ENCODE results near the gene NFASC.
A peak's percentile ranks its signal among the peaks of the same experiment; 100 is the strongest.

NFASC gene

DNA sequence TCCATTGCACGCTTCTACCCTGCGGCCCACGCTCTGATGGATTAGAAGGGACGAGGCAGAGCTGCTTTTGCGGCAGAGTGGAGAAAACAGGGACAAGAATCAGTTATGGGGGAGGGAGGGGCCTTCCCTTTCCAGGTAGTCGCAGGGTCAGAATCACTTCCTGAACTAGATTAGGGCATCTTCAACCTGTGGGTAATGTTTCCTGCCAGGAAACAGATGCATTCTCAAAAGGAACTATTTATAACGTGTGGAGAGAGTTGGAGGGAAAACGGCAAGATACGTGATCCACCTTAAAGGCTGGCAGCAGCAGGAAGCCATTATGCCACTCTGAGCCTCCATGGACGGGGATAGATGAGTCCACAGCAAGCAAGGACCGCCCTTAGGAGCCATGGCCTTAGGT is 112.5 kb downstream of the NFASC start:
- no peak for DNase-seq (ENCODE audit: low read depth)

DNA sequence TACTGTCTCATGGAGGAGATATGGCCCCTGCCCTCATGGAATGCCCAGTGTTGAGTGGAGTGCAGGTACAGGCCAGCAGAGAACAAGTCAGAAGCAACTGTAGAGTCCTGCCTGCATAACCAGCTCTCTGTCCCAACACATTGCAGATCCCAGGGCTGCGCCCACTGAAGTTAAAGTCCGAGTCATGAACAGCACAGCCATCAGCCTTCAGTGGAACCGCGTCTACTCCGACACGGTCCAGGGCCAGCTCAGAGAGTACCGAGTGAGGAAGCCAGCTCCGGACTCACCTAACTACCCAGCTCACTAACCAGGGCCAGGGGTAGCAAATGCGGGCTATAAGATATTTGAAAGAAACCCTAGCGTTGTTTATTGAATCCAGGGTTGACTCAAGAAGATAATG is 113.2 kb downstream of the NFASC start:
- DNase-seq (ENCODE audit: low read depth): no peak

DNA sequence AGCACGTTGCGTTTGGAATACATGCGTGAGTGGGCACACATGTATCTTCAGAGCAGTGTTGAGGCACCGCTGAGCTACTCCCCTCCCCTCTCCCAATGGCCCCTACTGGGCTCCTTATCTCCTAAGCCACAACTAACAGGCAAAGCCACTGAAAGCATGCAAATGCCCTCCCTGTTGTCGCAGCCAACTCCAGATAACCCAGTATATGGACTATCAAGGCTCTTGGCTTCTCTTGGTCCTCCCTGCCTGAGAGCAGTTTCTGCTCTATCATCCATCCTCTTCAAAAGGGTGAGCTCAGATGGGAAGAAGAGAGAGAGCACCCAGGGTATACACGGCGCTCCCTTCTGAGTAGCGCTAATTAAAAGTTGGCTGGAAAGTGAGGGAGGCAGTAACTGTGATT is 113.8 kb downstream of the NFASC start:
- no peak for DNase-seq (ENCODE audit: low read depth)

DNA sequence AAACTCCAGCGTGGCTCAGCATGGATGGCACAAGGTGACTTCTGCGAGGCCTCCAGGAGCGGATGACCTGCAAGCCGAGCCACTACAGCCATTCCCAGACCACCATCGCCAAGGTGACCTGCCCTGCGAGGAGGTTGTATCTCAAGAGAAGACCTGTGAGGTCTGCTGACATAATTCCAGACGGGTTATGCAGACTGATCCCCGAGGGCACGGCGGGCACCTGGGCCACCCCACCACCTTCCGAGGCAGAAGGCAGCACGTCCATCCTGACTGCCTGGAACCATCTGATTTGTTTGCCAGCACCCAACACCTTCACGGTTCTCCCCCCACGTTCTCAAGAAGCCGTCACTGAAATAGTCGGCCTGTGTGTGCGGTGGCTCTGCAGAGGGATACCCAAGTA is 115.5 kb downstream of the NFASC start:
- no peak for DNase-seq (ENCODE audit: low read depth)

DNA sequence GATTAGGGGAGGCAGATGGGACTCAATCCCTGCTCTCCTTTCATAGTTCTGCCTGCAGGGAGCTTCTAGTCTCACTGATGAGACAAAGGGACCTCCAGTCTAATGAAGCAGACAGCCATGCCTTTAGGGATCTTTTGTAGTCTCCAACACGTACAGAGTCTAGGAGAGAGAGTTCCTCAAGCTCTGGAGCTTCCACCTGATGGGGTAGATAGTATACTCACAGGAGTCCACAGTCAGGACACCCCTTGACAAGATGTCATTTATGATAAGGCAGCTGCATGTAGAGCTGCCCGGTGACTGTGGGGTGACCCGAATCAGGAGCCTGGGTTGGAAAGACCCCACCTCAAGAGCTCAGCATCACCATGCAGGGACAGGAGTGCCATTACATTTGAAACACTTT is 117.0 kb downstream of the NFASC start:
- no peak for DNase-seq (ENCODE audit: low read depth)

DNA sequence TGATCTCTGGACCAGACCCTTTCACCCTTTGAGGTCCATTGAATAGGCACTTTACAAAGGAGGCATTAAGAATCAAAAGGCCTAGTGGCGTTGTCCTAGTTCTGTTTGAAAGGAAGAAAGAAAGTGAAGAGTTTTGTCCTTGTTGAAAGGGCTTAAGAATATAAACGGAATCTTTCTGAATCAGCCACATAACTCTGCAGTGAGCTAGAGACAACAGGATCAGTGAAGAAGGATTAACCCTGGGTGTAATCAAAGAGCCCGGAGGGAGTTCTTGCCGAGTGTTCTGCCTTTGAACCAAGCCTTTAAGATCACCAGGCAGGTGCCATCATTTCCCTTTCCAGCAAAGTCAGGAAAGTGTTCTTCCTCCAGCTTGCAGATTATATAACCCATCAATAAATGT is 117.5 kb downstream of the NFASC start:
- DNase-seq (ENCODE audit: low read depth): no peak

DNA sequence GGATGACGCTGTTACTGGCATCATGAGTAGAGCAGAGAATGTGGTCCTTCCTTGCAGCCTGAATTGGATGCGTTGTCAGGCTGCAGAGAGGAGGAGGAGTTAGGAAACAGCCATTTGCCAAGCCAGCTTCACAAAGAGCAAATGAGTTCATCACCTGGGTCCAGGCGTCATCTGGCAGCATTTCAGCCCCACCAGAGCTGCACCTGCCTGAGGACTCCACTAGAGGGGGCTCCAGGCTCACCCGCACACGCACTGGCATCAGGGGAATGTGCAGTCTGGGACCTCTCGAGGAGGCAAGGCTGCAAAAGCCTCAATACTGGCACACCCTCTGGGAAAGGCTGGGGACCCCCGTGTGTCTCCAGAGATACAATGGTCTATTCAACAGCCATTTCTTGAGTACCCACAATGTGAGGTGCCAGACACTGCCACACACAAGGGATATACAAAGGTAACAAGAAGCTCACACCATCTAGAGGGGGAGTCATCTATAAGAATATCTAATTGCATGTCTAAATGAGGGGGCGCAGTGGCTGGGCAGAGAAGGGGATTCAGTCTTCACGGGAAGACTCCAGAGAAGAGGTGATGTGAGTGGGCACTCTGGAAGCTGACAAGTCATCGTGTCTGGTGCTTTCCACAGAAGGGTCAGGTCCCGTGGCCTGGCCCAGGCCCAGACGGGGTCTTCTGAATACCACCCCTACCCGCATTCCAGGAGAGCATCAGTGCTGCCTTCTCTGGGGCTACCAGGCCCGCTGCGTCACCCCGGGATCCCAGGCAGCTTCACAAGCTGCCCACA is 118.8 kb downstream of the NFASC start:
- peak; percentile 26 for DNase-seq (ENCODE audit: low read depth)

DNA sequence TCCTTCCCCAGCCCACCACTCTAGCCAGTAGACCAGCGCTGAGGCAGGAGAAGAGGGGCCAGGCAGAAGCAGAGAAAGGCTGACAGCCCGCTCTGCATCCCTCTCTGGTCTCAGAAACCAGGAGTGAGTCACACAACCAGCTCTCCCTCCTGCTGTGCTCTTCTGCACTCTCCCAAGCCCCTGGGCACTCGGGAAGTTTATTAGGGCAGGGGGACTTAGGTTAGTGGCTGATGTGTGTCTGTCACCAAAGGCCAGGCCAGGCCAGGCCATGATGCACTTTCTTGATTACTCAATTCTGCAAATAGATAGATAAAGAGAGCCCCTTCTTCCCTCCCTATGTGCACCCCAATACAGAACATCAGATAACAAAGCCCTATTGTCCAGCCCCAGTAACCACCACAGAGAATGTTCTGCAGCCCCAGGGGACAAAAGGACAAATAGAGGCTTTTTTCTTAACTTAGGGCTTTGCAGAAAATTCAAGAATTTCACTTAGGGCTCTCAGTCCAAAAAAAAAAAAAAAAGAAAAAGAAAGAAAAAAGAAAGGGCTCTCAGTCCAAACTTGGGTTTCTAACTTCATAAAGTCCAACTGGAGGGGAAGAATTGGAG is 119.5 kb downstream of the NFASC start:
- no peak for DNase-seq (ENCODE audit: low read depth)

DNA sequence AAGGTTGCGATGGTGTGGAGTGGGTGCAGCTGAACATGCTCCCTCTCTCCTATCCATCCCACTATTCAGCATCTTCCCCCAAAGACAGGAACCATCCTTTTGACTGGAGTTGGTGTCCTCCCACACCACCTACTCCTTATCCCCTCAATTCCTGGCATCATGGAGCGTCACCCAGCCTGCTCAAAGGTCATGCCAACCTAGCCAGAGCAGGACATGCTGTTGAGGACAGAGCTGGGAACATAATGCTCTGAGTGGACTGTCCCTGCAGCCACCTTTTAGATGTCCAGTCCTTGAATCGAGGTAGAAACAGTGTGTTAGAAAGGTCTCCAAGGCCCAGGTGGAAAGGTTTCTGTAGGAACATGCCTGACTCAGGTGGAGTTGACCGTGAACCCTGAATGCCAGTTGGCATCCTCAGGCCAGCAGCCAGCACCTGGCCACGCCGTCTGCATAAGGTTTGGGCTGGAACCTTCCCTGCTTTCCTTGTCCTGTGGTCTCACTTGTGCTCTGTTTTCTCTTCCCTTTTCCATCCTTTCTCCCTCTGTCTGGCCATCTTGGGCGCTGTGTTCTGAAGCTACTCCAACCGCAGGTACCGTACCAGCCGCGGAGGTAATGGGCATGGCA is 120.2 kb downstream of the NFASC start:
- DNase-seq (ENCODE audit: low read depth): no peak

DNA sequence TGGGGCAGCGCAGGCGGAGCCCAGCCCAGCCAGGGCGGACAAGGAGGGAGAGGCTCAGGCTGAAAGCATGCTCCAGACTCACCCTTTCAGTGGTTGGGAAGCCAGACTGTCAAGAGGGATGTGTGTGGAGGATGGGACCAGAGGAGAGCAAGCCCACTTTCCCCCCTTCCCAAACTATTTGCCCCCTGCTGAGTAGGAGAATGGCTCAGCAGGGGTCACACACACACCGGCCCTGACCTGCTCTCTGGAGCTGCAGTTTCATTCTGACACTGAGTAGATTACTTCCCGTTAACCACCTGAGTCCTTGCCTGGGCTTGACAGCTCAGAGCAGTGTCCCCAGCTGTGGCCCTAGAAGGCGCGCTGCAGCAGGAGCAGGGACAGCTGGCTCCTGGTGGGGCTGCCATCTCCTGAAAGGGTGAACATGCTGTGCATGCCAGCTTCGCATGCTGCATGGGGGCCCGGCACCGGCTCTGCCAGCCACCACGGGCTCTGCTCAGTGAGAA is 120.7 kb downstream of the NFASC start:
- DNase-seq (ENCODE audit: low read depth): no peak

DNA sequence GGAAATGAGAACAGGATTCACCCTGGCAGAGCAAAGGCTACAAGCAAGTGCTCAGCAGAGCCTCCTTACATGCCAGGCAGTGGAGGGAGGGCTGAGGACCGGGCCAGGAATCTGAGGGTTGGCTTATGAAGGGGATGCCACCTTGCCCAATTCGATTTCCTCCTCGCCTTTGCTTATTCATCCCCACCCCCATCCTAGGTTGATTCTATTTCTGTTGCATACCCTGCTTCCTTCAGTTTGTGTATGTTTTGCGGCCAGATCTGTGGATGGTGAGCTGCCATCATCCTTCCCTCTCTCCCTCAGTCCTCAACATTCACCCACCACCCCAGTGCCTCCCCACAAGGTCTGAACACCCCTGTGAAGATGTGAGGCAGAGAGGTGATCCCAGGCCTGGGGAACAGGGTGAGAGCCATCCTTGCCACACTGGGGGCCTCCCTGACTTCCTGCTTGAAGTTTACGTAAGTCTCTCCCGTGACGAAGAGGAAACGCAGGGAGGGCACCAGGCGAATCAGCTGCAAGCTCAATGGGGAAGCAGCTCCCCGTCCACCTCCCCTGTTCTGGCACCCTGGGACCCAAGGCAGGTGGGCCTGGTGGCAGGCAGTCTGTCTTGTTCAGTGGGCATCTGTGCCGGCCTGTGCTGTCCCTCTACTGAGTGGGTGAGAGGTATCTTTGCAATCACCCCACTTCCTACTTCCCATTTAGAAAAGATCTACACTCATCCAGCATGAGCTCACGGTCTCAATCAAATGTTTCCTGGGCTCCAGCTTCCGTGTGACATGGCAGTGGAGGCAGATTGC is 121.7 kb downstream of the NFASC start:
- DNase-seq (ENCODE audit: low read depth): no peak

DNA sequence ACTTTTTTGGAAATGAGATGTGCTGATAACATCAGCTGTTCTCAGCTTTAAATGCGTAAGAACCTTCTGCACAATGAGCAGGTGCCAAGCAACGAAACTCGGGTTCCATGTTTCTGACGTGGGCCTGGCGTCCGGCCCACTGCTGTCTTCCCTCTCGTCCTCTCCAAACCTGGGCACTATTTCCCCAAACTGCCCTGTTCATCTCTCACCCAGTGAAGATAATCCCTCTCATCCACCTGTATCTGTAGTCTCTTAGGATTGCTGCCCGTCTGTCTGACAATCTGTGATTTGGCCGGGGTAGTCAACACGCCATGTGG is 122.3 kb downstream of the NFASC start:
- DNase-seq (ENCODE audit: low read depth): no peak

DNA sequence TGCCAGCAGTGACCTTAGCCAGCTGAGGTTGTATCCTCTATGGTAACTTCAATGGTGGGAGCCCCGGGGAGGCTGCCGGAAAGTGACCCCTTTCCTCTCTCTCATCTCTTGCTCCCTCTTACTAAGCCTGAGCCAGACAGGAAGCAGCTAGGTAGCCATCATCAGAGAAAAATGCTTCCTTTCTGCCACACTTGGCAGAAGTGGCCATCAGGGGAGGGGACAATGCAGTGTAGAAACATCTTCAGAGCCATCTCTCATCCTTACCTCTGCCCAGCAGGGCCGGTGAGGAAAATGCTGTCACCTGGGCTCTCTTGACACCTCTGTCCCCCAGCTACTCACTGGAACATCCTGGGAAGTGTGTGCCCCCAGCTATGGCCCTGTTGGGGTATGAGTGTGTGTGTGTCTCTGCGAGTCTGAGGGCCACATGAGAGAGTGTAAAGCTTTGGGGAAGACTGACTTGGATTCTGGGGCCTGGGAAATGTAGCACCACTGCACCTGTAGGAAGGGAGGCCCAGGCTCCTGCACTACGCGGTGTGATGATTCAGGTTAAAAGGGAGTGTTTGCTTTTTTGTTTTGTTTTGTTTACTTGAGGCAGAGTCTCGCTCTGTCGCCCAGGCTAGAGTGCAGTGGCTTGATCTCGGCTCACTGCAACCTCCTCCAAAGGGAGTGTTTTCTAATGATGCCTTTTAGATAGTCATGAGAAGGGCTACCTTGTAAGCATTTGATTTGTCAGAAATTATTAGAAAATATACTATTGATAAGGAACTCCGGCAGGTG is 123.6 kb downstream of the NFASC start:
- DNase-seq (ENCODE audit: low read depth): no peak

DNA sequence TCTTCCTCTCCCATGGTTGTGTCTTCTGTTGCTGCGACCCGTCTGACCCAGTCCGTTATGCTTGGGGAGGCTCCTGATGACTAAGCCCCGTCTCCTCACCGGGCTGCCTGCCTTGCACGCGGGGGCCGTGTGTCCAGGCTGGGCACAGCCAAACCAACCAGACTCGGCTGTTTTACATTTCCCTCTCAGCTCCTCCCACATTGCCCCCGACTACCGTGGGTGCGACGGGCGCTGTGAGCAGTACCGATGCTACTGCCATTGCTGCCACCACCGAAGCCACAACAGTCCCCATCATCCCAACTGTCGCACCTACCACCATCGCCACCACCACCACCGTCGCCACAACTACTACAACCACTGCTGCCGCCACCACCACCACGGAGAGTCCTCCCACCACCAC is 126.3 kb downstream of the NFASC start:
- no peak for DNase-seq (ENCODE audit: low read depth)

DNA sequence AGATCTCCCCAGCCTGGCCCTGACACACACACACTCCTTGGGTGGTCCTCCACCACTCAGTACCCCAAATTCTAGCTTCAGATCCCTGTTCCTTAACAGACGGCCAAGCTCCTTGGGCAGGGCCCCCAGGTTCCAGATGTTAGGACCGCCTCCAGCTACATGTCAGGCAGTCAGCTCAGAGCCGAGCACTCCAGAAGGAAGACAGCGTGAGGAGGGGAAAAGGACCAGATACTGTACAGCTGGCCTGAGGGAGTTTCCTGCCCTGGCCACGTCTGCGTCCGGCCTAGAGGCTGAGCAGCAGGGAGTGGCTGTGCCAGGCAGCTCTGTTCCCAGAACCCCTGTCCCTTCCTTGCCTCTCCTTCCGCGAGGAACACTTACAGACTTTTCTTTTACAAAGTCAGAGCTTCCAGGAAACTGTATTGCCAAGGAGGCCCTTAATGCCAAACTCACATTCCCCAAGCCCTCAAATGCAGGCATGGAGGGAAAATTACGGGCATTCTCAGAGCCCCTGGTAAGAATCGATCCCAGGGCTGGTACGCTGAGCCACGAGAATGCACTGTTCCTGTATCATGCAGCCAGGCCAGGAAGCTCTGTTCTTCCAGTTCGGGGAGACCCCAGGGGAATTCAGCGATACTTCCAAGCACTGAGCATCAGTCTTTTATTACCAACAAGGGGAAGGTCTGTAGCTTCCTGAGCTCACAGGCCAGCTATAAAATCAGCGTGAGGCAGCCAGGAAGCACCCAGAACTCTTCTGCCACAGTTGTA is 127.1 kb downstream of the NFASC start:
- DNase-seq (ENCODE audit: low read depth): no peak

DNA sequence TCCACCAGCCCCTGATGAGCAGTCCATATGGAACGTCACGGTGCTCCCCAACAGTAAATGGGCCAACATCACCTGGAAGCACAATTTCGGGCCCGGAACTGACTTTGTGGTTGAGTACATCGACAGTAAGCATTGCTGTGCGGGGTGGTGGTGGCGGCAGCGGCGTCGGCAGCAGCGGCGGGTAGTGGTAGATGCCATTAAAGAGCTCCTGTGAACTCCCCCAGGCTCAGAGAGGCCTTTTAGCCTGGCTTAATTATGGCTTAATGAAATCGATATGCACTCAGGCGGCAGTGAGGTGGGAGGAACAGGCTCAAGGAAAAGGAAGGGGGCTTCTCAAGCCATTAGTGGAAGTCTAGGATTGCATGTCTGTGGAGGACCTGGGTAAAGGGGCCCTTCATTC is 130.5 kb downstream of the NFASC start:
- no peak for DNase-seq (ENCODE audit: low read depth)

DNA sequence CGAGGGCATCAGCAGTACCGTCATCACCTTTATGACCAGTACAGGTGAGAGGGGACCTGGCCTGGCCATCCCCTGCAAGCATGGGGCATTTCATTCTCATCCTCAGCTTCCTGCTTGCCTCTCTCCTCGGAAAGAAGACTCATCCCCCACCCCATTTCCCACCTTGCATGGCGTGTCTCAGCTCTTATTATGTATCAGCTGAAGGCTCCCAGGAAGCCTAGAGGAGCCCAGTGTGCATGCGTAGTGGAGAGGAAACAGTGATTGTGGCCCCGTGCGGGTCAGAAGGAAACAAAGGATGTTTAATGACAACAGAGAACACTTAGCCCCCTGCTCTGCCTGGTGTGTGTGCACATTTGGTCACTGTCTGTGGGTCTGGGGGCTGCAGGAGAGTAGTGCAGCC is 132.0 kb downstream of the NFASC start:
- no peak for DNase-seq (ENCODE audit: low read depth)

DNA sequence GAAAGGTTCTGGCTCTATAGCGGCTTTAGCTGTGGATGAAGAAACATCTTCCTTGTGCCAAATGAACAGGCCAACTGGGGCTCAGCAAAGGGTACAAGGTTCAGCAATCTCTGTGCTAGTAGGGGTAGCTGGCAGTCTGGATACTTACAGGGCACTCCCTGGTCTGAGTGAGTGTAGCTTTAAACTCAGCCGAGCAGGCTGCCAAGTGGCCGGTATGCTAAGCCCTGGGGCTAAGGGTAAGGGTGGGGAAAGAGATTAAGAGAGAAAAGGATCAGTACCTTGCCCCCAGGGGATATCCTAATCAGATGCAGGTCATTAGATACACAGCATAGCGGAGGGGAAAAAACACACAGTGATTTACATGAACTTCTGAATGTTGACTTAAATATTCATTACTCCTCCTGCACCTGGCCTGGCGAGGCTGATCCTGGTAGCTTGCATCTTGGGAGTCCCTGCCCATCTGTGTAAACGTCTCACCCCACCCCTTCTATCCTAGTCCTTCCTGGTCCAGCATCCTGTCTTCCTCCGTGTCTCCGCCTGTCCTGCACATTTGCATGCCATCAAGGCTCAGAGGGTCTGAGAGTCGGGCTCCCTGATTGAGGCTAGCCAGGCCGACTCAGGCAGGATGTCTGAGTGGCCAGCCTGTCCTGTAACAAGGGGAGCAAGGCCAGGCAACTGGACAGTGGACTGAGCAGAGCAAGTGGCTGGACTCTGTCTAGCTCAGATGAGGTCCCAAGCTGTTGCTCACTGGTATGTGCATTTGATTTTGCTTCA is 132.9 kb downstream of the NFASC start:
- DNase-seq (ENCODE audit: low read depth): no peak

DNA sequence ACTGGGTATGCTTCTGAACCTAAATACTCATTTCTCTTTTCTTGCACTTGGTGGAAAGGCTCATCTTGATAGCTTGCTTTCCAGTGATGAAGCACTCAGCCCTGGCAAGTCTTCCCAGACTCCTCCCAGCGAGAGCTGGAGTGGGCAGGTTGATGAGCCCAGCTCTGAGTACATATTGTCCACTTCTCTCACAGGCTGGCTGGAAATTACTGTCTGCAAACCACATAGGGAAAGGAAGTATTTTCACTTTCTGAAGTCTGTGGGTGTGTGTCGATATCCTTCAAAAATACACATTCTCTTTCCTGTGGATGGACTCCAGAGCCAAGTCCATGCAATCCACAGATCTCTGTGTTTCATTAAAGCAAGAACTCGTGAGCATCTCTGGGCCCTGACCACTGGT is 133.7 kb downstream of the NFASC start:
- no peak for DNase-seq (ENCODE audit: low read depth)

DNA sequence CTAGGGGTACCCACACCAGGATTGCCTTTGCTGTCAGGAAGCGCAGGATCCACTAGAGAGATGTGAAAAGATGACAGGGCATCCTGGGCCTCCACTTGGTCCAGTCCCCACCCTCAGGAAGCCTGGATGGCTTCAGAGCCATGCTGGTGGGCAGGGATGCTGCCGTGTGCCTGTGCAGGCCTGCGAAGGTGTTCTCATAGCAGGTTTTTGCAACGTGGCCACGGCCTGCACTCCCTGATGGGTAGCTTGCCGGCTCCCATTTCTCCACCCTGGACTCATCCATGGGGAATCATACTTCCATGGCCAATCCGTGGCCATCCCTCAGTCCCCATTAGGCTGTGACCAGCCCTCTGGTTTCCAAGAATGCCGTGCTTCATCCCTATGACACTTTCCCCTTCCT is 138.2 kb downstream of the NFASC start:
- no peak for DNase-seq (ENCODE audit: low read depth)
